ENCODE results near the gene CALHM4.

Gene CALHM4

DNA sequence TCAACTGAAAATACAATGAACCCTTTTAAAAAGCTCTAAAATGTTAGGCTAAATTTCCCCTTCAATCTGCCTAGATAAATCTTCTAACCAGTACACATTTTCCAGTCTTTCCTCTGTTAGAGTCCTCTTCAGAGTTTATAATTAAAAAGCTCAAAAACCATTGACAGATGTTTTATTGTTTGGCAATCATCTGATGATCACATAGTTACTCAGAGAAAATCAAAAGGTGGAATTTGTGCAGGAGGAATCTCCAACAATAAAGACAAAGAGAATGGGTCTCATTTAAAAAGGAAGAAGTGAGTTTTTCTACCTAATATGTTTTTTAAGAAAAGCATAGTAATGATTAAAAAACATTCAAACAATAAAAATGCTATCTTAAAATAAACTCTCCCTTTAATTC, 11.1 kb upstream of the CALHM4 start:
- DNase-seq (ENCODE audit: low read depth): peak; percentile 33

GRCh38 chr6:116543149-116543548, 10.4 kb upstream of the CALHM4 start:
- no peak for DNase-seq (ENCODE audit: low read depth)

DNA sequence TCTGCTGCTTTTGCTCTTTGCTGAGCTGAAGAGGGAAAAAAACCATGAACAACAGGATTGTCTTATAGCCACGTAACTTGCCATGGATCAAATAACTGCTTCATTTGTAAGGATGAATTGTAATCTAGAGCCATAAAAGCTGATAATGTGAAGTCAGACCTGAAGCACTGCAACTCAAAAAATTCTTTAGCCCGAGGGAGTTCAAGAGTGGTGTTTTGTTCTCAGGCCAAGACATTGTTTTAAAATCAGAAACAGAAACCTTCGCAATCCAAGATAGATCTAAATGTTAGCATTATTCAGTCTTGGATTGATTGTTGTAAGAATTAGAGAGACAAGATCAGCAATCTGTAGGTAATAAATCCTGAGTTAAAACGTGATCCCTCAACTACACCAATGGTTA, 7.9 kb upstream of the CALHM4 start, which contains the start of gene TRAPPC3L:
Gene TRAPPC3L (minus strand): TSS at position 34 of the 400 bp plus-strand sequence. CDS start 170 bp downstream, outside the sequence.
- no peak for DNase-seq (ENCODE audit: low read depth)

DNA sequence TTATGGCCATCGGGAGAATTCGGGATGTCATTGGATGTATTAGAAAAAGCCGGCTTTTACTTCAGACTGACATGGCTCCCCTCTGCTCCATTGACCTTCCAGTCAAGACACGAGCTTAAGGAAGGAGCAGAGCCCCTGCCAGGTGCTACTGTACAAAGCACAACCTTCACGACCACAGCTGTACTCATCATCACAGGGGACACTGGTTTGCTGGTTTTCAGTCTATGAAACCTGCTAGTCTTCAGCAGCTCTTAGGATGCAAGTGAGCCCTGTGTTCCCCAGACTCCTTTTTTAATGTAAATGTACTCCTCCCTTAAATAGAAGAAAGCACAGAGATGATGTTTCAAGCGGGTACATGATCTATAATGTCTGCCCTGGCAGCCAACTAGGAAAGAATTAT, 6.2 kb upstream of the CALHM4 start:
- DNase-seq (ENCODE audit: low read depth): no peak

DNA sequence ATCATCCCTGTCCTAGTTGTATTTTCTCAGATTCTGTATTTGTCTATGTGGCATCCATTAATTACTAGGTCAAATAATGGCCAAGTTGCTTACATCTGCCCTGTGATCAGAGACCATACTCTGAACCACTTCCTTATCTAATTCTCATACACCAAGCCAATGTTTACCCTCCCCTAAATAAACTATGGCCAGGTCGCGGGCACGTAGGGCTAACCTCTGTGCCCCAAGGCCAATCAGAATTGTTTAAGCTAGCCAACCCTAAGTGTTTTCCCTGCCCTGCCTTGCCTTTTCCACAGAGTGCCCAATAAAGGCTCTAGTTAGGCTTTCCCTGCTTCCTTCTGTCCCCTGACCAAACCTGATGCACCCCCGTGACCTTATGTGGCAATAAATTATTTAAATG, 2.8 kb upstream of the CALHM4 start:
- no peak for DNase-seq (ENCODE audit: low read depth)

DNA sequence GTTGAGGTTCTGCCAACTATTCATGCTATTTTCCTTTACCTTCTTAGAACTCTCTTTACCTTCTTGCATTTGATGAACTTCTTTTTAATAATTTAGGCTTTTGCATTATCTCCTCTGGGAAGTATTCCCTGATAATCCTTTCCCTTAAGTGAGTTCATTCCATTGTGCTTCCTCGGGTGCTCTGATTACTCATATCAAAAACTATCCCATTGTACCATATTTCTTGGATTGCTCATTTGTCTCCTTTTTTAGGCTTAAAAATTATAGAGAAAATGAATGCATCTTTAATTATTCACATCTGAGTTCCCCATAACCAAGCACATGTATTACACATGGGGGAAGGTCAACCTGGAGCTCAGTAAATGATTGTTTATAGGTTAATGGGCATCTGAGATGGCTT, 2.5 kb downstream of the CALHM4 start:
- DNase-seq (ENCODE audit: low read depth): peak; percentile 90

DNA sequence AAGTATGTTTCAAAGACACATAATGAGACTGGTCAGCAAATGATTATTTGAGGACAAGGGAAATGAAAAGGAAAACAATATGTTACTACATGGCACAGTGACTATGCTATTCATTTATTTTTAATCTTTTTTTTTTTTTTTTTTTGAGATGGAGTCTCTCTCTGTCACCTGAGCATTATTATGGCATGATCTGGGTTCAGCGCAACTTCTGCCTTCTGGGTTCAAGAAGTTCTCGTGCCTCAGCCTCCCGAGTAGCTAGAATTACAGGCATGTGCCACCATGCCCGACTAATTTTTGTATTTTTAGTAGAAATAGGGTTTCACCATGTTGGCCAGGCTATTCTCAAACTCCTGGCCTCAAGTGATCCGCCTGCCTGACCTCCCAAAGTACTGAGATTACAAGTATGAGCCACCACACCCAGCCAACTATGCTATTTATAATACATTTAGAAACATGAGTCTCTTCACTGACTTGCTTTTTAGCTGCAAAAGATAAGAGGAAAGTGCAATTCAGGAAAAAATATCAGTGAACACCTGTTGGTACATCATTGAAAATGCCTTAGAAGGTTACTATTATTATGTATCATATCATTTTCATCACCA, 3.4 kb downstream of the CALHM4 start:
- DNase-seq (ENCODE audit: low read depth): no peak

- DNase-seq (ENCODE audit: low read depth): peak; percentile 99
These were observed 4.3 kb downstream of the CALHM4 start for GRCh38 chr6:116557893-116558292.

DNA sequence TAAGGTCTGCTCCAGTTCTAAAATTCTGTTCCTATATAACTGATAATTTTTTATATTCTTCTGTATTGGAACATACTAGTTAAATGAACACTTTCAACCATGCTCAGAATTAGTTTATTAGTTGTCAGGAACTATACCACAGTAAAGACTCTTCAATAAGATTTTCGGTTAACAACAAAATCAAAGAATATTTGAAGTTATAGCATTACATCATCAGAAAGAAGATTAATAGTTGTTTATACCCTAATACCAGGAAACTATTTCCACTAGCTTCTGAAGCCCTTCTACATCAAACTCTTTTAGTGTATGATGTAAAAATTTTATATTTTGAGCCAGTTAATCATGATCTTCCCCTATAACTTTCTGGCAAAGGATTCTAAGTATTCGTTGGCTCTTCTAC, 6.6 kb downstream of the CALHM4 start:
- DNase-seq (ENCODE audit: low read depth): no peak

- DNase-seq (ENCODE audit: low read depth): peak; percentile 79
These were observed 7.9 kb downstream of the CALHM4 start for GRCh38 chr6:116561377-116562018.

DNA sequence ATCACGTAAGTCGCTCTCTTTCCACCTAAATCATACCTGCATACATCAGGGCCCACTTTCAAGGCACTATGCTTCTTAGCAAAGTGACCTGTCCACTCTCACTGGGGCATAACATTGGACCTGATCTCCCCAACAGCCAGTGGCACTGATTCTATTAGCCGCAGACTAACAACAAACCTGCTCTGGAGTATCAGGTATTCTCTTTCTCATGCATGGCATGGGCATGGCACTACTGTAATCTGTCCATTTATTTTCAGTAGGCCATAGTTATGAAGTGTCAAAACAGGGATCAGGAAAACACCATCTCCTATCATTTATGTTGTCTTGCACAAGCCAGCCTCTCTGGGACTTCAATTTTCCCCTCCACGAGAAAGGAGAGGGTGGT, 8.5 kb downstream of the CALHM4 start:
- no peak for DNase-seq (ENCODE audit: low read depth)

- DNase-seq (ENCODE audit: low read depth): no peak
These were observed 9.1 kb downstream of the CALHM4 start for GRCh38 chr6:116562614-116563013.

DNA sequence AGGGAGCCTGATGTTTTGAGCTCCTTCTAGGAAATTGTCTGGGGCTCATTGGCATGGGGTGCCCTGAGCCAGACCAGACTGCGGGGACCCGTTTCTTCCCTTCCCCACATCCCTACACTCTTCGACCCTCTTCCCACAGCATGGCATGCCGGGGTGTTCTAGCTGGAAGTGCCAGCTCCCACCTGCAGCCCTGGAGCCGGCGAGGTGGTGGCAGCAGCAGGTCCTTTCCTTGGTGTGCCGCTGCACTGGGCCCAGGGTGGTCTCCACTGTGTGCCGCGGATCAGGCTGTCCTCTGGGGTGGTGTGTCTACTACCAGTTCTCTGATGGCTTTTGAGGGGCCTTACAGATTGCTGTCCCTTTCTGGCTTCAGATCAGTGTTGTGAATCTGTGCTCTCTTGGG, 10.3 kb downstream of the CALHM4 start:
- no peak for DNase-seq (ENCODE audit: low read depth)

DNA sequence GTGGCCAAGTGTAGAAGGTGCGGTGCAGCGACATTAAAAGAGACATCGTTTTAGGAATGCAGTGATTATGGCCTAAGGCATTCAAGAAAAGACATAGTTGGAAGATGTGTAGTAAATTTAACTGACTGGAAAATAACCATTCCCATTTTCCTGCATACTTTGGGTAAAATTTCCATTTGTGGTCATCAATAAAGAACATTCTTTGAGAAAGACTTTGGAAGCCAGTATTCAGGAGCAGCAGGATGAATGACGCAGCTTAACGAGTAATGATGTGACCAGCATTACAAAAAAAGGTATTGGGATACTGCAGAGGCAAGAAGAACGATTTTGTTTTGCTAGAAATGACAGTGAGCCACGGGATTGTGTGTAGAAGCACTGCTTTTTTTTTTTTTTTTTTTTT, 10.8 kb downstream of the CALHM4 start:
- peak; percentile 64 for DNase-seq (ENCODE audit: low read depth)

- DNase-seq (ENCODE audit: low read depth): peak; percentile 43
These were observed 11.6 kb downstream of the CALHM4 start for GRCh38 chr6:116564921-116565872.

DNA sequence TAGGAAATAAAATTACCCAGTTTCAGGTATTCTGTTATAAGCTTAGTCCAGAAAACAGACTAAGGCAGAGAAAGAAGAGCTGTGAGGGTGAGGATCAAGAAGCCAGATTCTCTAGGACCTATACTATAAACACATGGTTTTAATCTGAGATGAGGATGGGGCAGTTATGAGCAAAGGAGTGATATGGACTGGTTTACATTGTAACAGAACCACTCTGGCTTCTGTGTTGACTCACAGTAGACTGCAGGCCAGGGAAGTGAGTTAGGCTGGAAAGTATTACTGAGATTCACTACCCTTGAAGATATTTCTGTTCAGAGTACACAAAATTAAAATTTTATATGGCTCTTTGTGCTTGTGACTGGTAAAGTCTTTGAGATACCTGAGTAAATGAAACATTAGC, 14.6 kb downstream of the CALHM4 start:
- DNase-seq (ENCODE audit: low read depth): no peak

DNA sequence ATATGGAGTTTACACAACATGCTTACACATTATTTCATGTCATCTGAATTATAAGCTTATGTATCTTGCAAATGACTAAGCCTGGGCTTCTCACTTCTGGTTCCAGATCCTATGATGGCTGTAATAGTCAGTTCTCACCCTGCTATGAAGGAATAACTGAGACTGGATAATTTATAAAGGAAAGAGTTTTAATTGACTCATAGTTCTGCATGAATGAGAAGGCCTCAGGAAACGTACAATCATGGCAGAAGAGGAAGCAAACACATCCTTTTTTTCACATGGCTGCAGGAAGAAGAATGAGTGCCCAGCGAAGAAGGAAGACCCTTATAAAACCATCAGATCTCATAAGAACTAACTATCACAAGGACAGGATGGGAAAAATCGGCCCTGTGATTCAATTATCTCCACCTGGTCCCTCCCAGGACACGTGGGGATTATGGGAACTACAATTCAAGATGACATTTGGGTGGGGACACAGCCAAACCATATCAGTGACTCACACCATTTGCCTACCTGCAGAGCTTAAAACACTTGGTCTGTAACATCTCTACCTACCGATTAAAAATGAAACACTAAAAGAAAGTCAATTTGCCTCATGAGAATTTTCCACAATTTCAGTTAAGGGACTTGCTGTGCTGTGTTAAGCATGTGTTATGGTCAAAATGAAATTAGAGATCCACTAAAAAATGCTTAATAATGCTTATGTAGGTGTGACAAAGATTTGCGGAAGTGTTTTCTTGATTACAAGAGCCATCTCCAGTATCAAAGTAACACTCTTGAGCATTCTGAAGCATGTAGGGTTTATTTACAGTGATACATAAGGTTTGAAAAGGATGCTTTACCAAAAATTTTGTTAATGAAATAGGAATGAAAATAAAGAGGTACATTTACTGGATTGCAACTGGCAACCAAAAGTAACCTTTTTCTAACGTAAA, 15.5 kb downstream of the CALHM4 start:
- DNase-seq (ENCODE audit: low read depth): no peak

DNA sequence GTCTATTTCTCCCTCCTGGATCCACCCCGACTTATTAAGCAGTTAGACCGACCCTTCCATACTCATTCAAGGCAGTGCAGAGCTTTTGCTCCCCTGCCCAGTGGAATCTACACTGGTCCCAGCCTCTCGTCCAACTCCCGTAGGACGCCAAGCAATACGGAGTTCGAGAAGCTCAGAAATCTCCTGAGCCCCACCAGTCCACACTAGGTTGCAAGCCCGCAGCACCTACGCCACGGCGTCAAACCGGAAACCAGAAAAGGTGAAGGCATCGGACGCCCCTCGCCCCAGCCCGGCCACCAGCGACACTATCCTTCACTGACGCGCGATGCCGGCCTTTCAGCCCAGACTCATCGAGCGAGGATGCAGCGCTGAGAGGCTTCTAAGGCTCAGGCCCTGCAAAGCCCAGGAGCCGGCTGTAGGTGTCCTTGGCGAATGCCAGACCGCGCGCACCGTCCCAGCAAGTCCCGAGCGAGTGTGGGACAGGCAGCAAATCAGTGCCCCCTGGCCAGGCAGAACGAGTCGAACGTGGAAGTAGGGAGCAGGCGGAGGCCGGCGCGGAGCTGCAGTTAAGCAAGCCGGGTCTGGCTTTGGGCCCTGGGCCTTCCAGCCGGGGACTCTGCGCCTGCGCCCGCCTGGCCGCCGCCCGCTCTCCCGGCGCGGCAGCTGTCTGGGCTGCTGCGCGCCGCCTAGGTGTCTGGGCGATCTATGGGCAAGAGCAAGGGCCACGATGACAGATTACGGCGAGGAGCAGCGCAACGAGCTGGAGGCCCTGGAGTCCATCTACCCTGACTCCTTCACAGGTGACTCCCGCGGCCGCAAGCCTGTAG, 17.5 kb downstream of the CALHM4 start, which contains the start of gene RWDD1:
Gene RWDD1 (plus strand): TSS at position 649 of the 827 bp plus-strand sequence. CDS start 79 bp downstream, at position 728.
- peak; percentile 99 for DNase-seq (ENCODE audit: low read depth)

GRCh38 chr6:116571683-116572000, 18.1 kb downstream of the CALHM4 start:
- no peak for DNase-seq (ENCODE audit: low read depth)

GRCh38 chr6:116572162-116572561, 18.6 kb downstream of the CALHM4 start:
- DNase-seq (ENCODE audit: low read depth): peak; percentile 61

DNA sequence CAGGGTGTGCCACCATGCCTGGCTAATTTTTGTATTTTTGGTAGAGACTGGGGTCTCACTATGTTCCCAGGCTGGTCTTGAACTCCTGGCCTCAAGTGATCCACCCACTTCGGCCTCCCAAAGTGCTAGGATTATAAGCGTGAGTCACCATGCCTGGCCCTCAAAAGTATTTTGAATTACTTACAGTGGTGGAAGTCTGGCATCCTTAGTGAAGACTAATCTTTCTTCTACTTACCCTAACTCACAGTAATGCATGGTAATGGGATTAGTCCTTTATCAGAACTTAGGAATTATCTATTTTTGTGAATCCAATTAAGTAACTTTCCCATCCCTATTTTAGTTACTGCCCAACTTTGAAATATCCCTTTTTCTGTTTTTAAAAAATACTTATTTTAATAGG, 21.7 kb downstream of the CALHM4 start:
- DNase-seq (ENCODE audit: low read depth): no peak
